GM19467 (cell line): ENCODE measurements around the gene KLK13.

Experiments used
- ATAC-seq: cut with Tn5 transposase; IDR thresholded peaks from one replicate; pipeline ENCODE4 v1.9.1; 2021; ENCODE audit warnings: mild to moderate bottlenecking, moderate library complexity; ENCODE audit not compliant: unreplicated experiment

KLK13 gene

DNA sequence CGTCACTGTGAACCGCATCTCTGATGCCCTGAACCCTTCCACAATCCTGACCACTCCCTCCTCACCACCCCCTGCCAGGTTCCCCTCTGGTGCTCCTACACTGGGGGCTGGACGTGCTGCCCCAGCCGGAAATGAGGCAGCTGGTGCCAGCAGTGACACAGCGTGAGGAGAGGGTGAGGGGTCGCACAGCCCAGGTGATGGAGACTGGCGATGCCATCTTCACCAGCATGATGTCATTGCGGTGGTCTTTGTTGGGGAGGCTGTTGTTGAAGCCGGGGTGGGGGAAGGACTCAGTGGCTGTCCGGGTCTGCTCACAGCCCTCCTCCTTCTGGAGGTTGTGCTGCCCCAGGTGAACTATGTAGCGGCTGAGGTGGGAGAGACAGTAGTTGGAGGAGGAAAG is 40.9 kb downstream of the KLK13 start:
- ATAC-seq, result no peak

DNA sequence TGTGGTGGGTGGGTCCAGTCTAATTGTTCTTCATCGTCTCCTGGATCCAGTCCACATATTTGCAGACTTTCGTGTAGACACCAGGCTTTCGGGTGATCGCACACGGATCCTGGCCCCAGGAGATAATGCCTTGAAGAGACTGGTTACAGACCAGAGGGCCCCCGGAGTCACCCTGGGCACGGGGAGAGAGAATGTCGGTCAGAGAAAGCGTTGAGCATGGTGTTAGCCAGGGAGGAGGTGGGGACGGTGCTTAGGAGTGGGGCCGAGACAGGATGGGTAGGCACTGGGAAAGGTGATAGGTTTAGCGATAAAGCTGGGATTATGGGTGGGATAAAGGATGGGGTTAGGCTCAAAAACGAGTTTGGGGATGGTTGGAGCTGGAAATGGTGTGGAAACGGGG is 42.4 kb downstream of the KLK13 start:
- ATAC-seq, result no peak

DNA sequence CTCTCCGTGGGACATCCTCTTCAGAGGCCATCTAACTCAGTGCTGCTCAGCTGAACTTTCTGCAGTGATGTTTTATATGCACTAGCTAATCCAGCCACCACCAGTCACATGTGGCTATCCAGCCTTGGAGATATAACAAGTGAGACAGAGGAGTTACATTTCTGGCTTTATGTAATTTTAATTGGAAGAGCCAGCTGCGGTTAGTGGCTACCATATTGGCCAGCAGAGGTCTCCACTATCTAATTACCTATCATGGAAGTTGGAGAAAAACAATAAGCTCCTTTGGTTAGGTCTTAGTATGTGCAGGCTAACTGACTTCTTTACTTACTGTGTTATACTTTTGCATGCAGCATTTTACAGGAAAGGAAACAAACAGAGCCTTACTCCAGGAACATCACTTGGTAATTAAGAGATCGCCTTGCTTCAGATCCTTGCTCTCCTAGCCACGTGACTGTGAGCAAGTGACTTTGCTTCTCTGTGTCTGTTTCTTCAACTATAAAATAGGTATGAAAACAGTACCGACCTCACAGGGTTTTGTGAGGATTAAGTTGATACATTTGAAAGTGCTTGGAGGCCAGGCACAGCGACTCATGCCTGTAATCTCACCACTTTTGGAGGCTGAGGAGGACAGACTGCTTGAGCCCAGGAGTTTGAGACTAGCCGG is 43.8 kb downstream of the KLK13 start:
- no peak for ATAC-seq

DNA sequence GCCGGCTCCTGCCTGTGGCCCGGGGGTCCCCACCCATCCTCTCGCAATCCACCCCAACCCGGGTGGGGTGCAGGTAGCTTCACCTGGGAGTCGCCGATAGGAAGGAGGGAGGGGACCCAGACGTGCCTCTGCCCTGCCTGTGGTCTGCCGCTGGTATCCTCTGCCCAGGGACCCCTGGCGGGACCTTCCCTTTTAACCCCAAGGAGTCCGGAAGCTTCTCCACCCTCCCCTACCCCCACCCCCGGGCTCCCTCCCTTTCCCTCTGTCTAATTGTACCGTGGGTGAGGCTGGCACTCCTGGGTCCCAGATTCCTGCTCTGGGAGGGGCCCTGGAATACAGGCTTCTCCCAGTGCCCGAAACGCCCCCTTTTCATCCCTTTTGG is 45.4 kb downstream of the KLK13 start, which contains the start of gene KLK10:
Gene KLK10 (minus strand): TSS at position 166 of the 382 bp plus-strand sequence. CDS start 579 bp downstream, outside the sequence.
- ATAC-seq, result no peak

DNA sequence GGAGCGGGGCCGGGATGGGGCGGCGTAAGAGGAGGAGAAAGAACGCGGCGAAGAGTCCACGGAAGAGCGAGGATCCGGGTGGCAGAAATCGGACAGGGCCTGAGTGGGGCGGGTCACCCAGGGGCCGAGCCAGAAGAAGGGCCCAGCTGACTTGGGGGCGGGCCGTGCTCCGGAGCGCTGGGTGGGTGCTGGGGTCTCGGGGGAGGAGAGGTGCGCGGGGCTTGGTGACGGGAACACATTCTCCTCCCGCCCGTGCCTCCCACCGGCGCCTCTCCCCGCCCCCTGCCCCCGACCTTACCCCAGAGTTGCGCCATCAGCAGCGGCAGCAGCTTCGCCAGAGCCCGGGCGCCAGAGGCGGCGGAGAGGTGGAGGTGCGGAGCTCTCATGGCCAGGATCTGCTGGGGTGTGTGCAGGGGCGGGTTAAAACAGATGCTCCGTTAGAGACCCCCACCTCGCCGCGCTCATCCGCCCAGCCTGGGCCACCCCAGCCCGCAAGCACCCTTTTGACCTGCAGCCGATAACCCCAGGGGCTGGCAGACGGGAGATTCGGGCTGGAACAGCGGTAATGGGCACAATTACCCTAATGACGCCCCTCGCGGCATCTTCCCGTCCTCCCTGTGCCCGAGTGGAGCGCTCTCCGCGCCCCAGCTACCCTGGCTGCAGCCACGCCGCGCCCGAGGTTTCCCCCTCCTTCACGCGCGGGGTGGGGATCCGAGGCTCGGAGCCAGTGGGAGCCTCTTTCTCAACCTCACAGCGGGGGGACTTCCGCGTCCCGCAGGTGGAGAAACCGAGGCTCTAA is 45.9 kb downstream of the KLK13 start:
- no peak for ATAC-seq

DNA sequence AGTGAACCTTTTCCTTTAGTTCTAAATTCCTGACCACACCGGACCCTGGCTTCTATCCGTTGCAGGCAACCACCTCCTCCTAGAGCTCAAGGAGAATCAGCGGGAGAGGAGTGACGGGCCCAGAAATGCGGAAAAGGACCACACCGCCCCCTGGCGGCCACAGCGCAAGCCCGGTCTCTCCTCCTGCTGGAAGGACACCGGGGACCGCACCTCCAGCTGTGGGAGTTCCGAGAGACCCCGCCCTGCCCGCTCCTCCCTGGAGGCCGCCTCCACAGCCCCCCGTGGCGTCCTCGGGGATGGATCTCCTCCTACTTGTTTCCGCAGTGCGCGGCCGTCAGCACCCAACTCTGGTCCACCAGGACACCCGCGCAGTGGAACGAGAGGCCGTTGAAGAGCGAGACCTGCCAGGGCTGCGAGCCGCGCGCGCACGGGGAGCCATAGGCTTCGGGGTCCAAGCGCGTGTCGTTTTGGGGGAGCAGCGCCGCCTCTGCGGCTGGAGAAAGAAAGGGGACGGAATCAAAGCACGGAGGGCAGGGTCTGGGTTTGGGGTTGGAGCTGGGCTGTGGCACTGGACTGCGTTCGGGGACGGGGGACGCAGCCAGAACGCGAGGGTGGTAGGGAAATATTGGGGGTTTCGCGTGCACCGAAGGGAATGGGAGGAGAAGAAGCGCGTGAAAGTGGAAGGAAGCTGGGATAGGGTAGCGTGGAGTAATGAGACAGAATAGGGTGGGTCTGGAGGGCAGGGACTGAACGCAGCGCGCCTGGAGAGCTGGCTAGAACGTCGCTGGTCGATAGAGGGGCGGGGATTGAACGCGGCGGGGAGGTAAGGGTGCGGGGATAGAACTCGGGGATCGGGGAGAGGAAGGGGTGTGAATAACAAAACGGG is 47.9 kb downstream of the KLK13 start:
- ATAC-seq, result no peak

DNA sequence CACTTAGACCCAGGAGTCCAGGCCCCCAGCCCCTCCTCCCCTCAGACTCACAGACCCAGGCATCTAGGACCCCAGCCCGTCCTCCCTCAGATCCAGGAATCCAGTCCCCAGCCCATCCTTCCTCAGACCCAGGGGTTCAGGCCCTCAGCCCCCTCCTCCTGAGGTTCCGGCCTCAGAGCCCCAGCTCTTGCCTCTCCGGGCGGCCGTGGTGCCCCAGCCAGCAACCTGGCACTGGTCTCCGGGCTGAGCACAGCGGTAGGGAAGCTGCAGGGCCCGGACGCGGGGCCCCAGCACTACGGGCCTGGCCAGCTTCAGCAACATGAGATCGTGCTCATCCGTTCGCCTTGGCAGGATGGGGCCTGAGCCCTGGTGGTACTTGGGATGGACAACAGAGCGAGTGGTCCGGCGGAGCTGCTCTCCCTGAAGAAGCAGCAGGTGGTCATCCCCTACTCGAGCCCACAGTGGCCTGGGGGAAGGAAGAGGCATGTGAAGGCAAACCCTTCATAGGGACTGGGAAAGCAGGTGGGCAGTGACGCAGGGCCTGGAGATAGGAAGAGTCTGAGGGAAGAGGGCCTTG is 49.1 kb downstream of the KLK13 start:
- ATAC-seq, result no peak

DNA sequence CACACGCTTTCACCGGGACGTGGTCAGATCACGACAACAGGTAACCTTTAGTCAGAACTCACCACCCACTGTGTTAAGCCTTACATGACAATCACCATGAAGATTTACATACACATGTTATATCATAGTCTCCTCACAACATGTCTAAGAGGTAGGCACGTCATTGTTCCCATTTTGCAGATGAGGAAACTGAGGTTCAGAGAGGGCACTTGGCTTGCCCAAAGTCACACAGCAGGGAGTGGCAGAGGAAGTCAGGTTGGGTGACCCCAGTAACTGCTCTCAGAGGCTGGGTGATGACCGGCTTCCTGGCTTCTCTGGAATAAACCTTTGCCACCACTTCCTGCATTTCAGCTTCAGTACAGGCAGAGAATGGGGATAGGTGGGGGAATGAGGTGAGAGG is 50.6 kb downstream of the KLK13 start:
- ATAC-seq, result no peak

DNA sequence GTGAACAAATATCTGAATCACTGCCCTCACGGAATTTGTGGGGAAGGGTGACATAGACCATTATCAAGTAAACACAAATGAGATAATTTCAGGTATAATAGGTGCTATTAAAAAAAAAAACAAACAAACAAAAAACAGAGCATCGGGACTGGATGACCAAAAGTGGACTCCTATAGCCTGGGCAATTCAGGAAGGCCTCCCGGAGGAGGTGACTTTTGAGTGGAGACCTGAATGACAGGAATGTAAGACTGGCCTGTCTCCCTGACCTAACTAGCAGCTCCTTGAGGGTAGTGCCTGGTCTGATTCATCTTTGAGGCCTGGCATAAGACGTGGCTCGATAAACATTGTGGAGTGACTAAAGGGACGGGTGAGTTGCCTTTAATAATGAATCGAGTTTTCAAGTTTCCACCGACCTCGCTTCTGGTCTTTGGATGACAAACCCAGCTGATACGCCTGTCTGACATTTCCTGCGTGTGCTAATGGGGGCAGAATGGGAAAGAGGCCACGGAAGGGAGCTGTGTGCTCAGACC is 52.2 kb downstream of the KLK13 start:
- ATAC-seq, result no peak

DNA sequence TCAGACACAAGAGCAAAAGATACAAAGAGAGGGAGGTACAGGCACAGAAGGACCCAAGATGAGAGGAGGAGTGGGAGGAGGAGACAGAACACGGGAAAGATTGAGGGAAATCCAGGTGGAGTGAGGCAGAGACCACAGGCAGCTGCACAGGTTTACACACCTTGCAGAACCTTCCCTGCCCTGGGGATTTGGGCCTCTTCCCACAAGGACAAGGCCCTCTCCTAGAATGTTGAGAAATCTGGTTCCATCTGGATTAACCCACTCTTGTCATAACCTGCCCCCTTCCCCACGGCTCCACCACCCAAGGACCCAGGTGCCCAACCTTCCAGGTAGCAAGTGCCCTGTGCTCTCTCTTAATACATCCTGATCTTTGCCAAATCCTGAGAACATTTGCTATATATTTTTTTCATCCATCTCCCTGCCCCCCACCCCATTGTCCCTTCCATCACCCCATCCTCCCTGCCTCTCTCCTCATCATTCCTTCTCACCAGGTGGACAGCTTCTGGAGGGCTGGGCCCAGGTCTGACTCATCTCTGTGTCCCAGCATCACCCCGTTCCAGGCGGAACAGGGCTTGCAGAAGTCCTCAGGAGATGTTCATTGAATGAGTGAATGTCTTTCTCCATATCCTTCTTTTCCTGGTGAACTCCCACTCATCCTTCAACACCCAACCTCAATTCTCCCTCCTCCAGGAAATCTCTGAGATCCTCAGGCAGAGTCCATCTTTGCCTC is 54.7 kb downstream of the KLK13 start:
- ATAC-seq, result no peak

DNA sequence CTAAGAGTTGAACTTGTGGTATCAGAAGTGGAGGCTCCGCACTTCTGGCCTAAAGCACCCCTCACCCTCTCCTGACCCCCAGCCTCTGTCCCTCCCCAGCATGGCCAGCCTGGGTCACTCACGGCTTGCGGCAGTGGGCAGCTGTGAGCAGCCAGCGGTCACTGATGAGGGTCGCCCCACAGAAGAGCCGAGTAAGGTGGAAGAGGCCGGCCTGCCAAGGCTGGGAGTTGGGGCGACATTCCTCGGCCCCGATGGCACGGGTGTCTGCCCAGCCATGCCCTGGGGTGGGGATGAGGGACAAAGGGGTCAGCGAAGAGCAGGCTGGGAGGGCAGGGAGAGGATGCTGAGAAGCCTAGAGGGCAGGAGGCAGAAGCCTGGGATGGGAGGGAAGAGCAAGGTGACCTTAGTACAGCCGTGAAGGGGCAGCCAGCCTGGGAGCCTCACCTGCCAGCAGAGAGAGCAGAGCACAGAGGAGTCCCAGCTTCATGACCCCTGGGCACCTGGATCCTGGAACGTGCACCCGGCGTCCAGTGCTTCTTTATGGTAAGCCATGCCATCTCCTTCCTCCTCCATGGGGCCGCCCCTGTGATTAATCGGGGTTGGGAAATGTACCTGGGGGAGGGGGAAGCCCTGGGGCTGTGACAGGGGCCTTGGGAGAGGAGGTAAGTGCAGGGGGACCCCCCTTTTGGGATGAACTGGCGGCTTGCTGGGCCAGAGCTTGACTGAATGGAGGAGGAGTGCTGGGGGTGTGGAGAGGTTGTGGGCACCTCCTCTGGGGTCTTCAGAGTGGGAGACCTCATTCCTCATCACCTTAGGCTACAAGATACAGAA is 55.6 kb downstream of the KLK13 start:
- ATAC-seq, result no peak

DNA sequence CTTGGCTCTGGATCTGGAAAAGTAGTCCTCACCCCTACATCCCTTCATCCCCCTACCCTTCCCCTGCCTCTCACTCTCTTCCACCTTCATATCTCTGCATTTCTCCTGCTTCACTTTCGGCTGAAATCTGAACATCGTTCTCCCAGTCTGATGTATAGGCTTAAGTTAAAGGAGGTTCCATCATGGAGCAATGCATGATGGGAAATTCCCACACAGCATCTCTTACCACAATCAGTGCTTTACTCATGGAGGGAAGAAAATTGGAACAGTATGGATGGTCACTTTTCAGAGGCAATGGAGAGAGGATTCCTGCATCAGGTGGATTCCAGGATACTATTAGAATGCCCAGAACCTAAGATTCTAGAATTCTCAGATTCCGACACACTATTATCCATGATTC is 57.4 kb downstream of the KLK13 start:
- ATAC-seq, result no peak

DNA sequence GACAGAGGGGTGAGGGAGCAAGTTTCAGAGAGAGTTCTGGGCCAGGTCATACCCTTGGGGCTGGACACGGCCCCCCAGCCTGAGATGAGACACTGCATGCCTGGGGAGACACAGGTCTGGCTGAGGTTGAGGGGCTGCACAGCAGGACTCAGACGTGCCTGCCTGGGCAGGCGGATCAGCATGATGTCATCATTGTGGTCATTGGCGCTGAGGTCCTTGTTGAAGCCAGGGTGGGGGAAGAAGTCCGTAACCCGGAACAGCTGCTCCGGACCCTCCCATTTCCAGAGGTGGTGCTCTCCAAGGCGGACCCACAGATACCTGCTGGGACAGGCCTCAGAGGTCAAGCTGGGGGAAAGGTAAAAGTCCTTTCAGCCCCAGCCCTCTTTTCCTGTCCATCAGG is 58.5 kb downstream of the KLK13 start:
- no peak for ATAC-seq
